ENCODE measurements around the gene CREB5.
"Not testable (repeated sequence)": the region's sequence is repeated elsewhere in the genome, so short reads cannot be mapped to it uniquely, and the experiment has no call there.

Gene CREB5

GRCh38 chr7:28588602-28589001 is 176.3 kb downstream of the CREB5 start:
- DNase-seq = no peak

- no peak for DNase-seq
These were observed 178.8 kb downstream of the CREB5 start for GRCh38 chr7:28591041-28591674.

GRCh38 chr7:28591725-28592349 is 179.5 kb downstream of the CREB5 start:
- no peak for DNase-seq

GRCh38 chr7:28592861-28593260 is 180.5 kb downstream of the CREB5 start:
- DNase-seq = no peak

GRCh38 chr7:28595076-28595475 is 182.8 kb downstream of the CREB5 start:
- DNase-seq = no peak

GRCh38 chr7:28595801-28596200 is 183.5 kb downstream of the CREB5 start:
- DNase-seq = no peak

- DNase-seq = no peak
These were observed 184.1 kb downstream of the CREB5 start for GRCh38 chr7:28596245-28596935.

- DNase-seq = no peak
These were observed 185.0 kb downstream of the CREB5 start for GRCh38 chr7:28597284-28597683.

GRCh38 chr7:28598037-28598436 is 185.7 kb downstream of the CREB5 start:
- DNase-seq = not testable (repeated sequence)

GRCh38 chr7:28598586-28598985 is 186.3 kb downstream of the CREB5 start:
- no peak for DNase-seq

- DNase-seq = no peak
These were observed 187.1 kb downstream of the CREB5 start for GRCh38 chr7:28599411-28599810.

- no peak for DNase-seq
These were observed 190.0 kb downstream of the CREB5 start for GRCh38 chr7:28602282-28602681.

GRCh38 chr7:28605427-28606085 is 193.2 kb downstream of the CREB5 start:
- no peak for DNase-seq

- no peak for DNase-seq
These were observed 194.1 kb downstream of the CREB5 start for GRCh38 chr7:28606421-28606820.

GRCh38 chr7:28607855-28608193 is 195.5 kb downstream of the CREB5 start:
- no peak for DNase-seq

GRCh38 chr7:28608237-28608656 is 195.9 kb downstream of the CREB5 start:
- DNase-seq = no peak

GRCh38 chr7:28608731-28609130 is 196.4 kb downstream of the CREB5 start:
- no peak for DNase-seq

GRCh38 chr7:28609608-28610007 is 197.3 kb downstream of the CREB5 start:
- DNase-seq = no peak

GRCh38 chr7:28611399-28611897 is 199.1 kb downstream of the CREB5 start:
- not testable (repeated sequence) for DNase-seq

- no peak for DNase-seq
These were observed 200.9 kb downstream of the CREB5 start for GRCh38 chr7:28613262-28613661.

GRCh38 chr7:28615091-28615490 is 202.8 kb downstream of the CREB5 start:
- peak; percentile 8 for DNase-seq

- DNase-seq = no peak
These were observed 205.1 kb downstream of the CREB5 start for GRCh38 chr7:28617308-28617880.

GRCh38 chr7:28618383-28618782 is 206.1 kb downstream of the CREB5 start:
- no peak for DNase-seq
